ENCODE measurements around the gene PFKL.

- TF ChIP-seq CTCF (conservative IDR thresholded peaks at IDR 0.05; ENCODE audit: low read depth in 2 of 2) (no peak), EZH2 (IDR thresholded peaks at IDR 0.05; ENCODE audit: low read depth, unreplicated experiment) (no peak), REST (IDR thresholded peaks at IDR 0.05; ENCODE audit: unreplicated experiment) (no peak)
These were observed 12.2 kb downstream of the PFKL start for GRCh38 chr21:44312089-44312488.
